OCI-LY1 (cell line): ENCODE results near the gene GPI.

Experiments
- CTCF ChIP-seq: fragments of 200-600 bp; sonication (generic), shearing (Covaris generic); IDR thresholded peaks from 2 replicates; pipeline ENCODE4 v1.5.1; 2017; ENCODE audit warnings: mild to moderate bottlenecking, antibody characterized with exemption, low read length, moderate library complexity, mixed read lengths
- EZH2 ChIP-seq: fragments of 200-600 bp; sonication (generic), shearing (Covaris generic); IDR thresholded peaks from 2 replicates; pipeline ENCODE4 v1.8.0; 2017; ENCODE audit warnings: borderline replicate concordance, mixed run types, mild to moderate bottlenecking, antibody characterized with exemption, low read length, moderate library complexity, mixed read lengths

DNA sequence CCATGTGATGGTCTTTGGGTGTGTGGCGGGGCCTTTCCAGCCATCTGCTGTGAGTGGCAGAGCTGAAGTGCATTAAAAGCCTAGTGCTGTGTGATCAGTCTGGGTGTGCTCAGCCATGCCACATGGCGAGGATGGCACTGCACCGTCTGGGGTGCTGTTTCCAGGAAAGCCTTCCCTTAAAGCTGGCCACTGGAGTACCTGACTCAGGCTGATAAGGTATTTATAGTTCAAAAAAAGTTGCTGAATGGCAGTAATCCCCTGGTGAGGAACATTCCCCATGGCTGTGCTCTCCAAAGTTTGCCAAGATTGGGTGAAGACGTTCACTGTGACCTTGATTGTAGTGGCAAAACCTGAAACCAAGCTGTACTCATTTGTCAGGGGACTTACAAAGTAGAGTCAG is 6.0 kb downstream of the GPI start:
- no peak for TF ChIP-seq CTCF
- TF ChIP-seq EZH2, result no peak
